ENCODE results near the gene ASAP2.

The ASAP2 gene

GRCh38 chr2:9231291-9232165 is 24.9 kb downstream of the ASAP2 start:
- no peak for DNase-seq (ENCODE audit: low spot score)

- no peak for DNase-seq (ENCODE audit: low spot score)
Measured at GRCh38 chr2:9232166-9232479, 25.5 kb downstream of the ASAP2 start.

- DNase-seq (ENCODE audit: low spot score), result no peak
Measured at GRCh38 chr2:9232886-9233285, 26.3 kb downstream of the ASAP2 start.

GRCh38 chr2:9234680-9235146 is 28.1 kb downstream of the ASAP2 start:
- DNase-seq (ENCODE audit: low spot score), result no peak

- no peak for DNase-seq (ENCODE audit: low spot score)
Measured at GRCh38 chr2:9235147-9236044, 28.8 kb downstream of the ASAP2 start.

GRCh38 chr2:9236045-9236344 is 29.4 kb downstream of the ASAP2 start:
- DNase-seq (ENCODE audit: low spot score), result no peak

- DNase-seq (ENCODE audit: low spot score), result no peak
Measured at GRCh38 chr2:9236867-9237266, 30.3 kb downstream of the ASAP2 start.

GRCh38 chr2:9237831-9238230 is 31.2 kb downstream of the ASAP2 start:
- no peak for DNase-seq (ENCODE audit: low spot score)

GRCh38 chr2:9238591-9239326 is 32.1 kb downstream of the ASAP2 start:
- no peak for DNase-seq (ENCODE audit: low spot score)

- no peak for DNase-seq (ENCODE audit: low spot score)
Measured at GRCh38 chr2:9239616-9240015, 33.0 kb downstream of the ASAP2 start.

- DNase-seq (ENCODE audit: low spot score), result no peak
Measured at GRCh38 chr2:9240745-9241144, 34.1 kb downstream of the ASAP2 start.

GRCh38 chr2:9241233-9241632 is 34.6 kb downstream of the ASAP2 start:
- DNase-seq (ENCODE audit: low spot score), result no peak

GRCh38 chr2:9243357-9243756 is 36.7 kb downstream of the ASAP2 start:
- DNase-seq (ENCODE audit: low spot score), result no peak

GRCh38 chr2:9244985-9245544 is 38.5 kb downstream of the ASAP2 start:
- no peak for DNase-seq (ENCODE audit: low spot score)

- DNase-seq (ENCODE audit: low spot score), result no peak
Measured at GRCh38 chr2:9247177-9247576, 40.6 kb downstream of the ASAP2 start.

GRCh38 chr2:9247786-9248185 is 41.2 kb downstream of the ASAP2 start:
- DNase-seq (ENCODE audit: low spot score), result no peak

GRCh38 chr2:9248363-9248762 is 41.8 kb downstream of the ASAP2 start:
- no peak for DNase-seq (ENCODE audit: low spot score)

- DNase-seq (ENCODE audit: low spot score), result no peak
Measured at GRCh38 chr2:9249020-9249800, 42.6 kb downstream of the ASAP2 start.

GRCh38 chr2:9250091-9250490 is 43.5 kb downstream of the ASAP2 start:
- no peak for DNase-seq (ENCODE audit: low spot score)

GRCh38 chr2:9250498-9251153 is 44.0 kb downstream of the ASAP2 start:
- DNase-seq (ENCODE audit: low spot score), result no peak
